OCI-LY3 (cell line): ENCODE results near the gene ADGRV1.

Source experiments
- H2AFZ ChIP-seq: fragments of 200-600, 300-600 bp; shearing (Covaris generic); 2 replicates; pipeline ENCODE4 v1.6.0; 2014; ENCODE audit warnings: antibody characterized with exemption, low read depth, low read length
- H3K27ac ChIP-seq: fragments of 200-600, 300-600 bp; sonication (generic); 2 replicates; pipeline ENCODE4 v1.5.1; 2014; ENCODE audit warnings: mild to moderate bottlenecking, low read length, moderate library complexity, mixed read lengths
- H3K27me3 ChIP-seq: fragments of 200-600, 300-600 bp; sonication (generic); 2 replicates; pipeline ENCODE4 v1.6.1; 2014; ENCODE audit warnings: low read depth, low read length, mixed read lengths
- H3K36me3 ChIP-seq: fragments of 200-600, 300-600 bp; sonication (generic); replicated peaks from 2 replicates; pipeline ENCODE3; 2014; ENCODE audit warnings: low read depth, low read length, mixed read lengths
- H3K4me1 ChIP-seq: fragments of 300-600, 200-600 bp; sonication (generic); 2 replicates; pipeline ENCODE4 v1.6.1; 2014; ENCODE audit warnings: low read length, mixed read lengths
- H3K4me2 ChIP-seq: fragments of 200-600, 300-600 bp; sonication (generic); 2 replicates; pipeline ENCODE4 v1.6.1; 2014; ENCODE audit warnings: low read length, mixed read lengths
- H3K4me3 ChIP-seq: fragments of 300-600, 200-600 bp; sonication (generic); 2 replicates; pipeline ENCODE4 v1.5.1; 2014; ENCODE audit warnings: antibody characterized with exemption, mild to moderate bottlenecking, low read length, moderate library complexity
- H3K79me2 ChIP-seq: fragments of 300-600, 200-600 bp; shearing (Covaris generic); 2 replicates; pipeline ENCODE4 v1.6.1; 2014; ENCODE audit warnings: mild to moderate bottlenecking, low read length, mixed read lengths
- H3K9ac ChIP-seq: fragments of 300-600, 200-600 bp; shearing (Covaris generic); 2 replicates; pipeline ENCODE4 v1.6.0; 2014; ENCODE audit warnings: mild to moderate bottlenecking, low read length, moderate library complexity
- H3K9me3 ChIP-seq: fragments of 200-600, 300-600 bp; shearing (Covaris generic); 2 replicates; pipeline ENCODE4 v1.6.1; 2014; ENCODE audit warnings: low read length, mixed read lengths; ENCODE audit not compliant: insufficient read depth
- H4K20me1 ChIP-seq: fragments of 200-600, 300-600 bp; sonication (generic); 2 replicates; pipeline ENCODE4 v1.6.1; 2016; ENCODE audit warnings: low read length, mixed read lengths; ENCODE audit not compliant: insufficient read depth
- CTCF ChIP-seq: fragments of 200-600, 300-600 bp; sonication (generic); IDR thresholded peaks from 2 replicates; pipeline ENCODE4 v1.5.1; 2014; ENCODE audit warnings: antibody characterized with exemption, low read length, low read depth
- EZH2phosphoT487 ChIP-seq: fragments of 200-600 bp; shearing (Covaris generic); IDR thresholded peaks from 2 replicates; pipeline ENCODE4 v1.6.1; 2018; ENCODE audit warnings: antibody characterized with exemption, mixed run types, low read depth

The ADGRV1 gene

GRCh38 chr5:91168859-91169258, 610.3 kb downstream of the ADGRV1 start:
- no peak overlapping the region for H3K4me3 ChIP-seq
- no peak overlapping the region for H3K27ac ChIP-seq
- TF ChIP-seq CTCF (no peak), EZH2phosphoT487 (no peak)
- no peak overlapping the region for H3K4me2 ChIP-seq
- H4K20me1 ChIP-seq = no peaks in the 10 kb centered on the region
- H3K9me3 ChIP-seq = no peaks in the 10 kb centered on the region
- H3K36me3 ChIP-seq = no peaks in the 10 kb centered on the region
- no peak overlapping the region for H3K9ac ChIP-seq
- no peak overlapping the region for H2AFZ ChIP-seq
- peaks cover 10% of the 10 kb centered on the region for H3K4me1 ChIP-seq
- H3K27me3 ChIP-seq = no peaks in the 10 kb centered on the region
- no peaks in the 10 kb centered on the region for H3K79me2 ChIP-seq

DNA sequence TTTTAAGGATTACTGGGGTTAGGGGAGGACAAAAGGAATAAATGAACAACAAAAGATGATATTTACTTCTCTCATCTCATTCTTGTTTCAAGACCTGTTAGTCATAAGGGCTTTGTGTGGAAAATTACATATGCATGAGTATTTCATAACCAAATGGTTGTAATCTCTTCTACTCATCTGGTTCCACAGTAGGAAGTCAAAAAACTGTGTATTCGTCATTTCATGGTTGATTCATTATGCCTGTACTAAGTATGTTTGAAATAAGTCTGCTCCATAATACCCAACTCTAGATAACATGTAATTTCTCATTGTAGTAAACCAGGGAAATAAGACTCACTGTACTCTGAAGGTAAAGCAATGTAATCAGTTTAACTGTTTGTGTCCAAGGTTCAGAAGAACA, 611.7 kb downstream of the ADGRV1 start:
- Histone ChIP-seq H3K27ac (no peak overlapping the region), H4K20me1 (no peaks in the 10 kb centered on the region), H3K9ac (no peak overlapping the region), H3K27me3 (no peaks in the 10 kb centered on the region), H3K9me3 (no peaks in the 10 kb centered on the region), H3K4me3 (no peak overlapping the region), H2AFZ (no peak overlapping the region), H3K4me2 (no peak overlapping the region), H3K79me2 (no peaks in the 10 kb centered on the region), H3K4me1 (no peaks in the 10 kb centered on the region), H3K36me3 (no peaks in the 10 kb centered on the region)
- TF ChIP-seq EZH2phosphoT487 (no peak), CTCF (no peak)

- Histone ChIP-seq H3K27me3 (no peaks in the 10 kb centered on the region), H3K27ac (no peak overlapping the region), H3K4me1 (no peaks in the 10 kb centered on the region), H3K79me2 (no peaks in the 10 kb centered on the region), H3K9ac (no peak overlapping the region), H2AFZ (no peak overlapping the region), H3K4me2 (no peak overlapping the region), H3K4me3 (no peak overlapping the region), H4K20me1 (no peaks in the 10 kb centered on the region), H3K9me3 (no peaks in the 10 kb centered on the region), H3K36me3 (no peaks in the 10 kb centered on the region)
- TF ChIP-seq CTCF = no peak
- no peak for TF ChIP-seq EZH2phosphoT487
Measured at GRCh38 chr5:91171322-91171721, 612.7 kb downstream of the ADGRV1 start.

DNA sequence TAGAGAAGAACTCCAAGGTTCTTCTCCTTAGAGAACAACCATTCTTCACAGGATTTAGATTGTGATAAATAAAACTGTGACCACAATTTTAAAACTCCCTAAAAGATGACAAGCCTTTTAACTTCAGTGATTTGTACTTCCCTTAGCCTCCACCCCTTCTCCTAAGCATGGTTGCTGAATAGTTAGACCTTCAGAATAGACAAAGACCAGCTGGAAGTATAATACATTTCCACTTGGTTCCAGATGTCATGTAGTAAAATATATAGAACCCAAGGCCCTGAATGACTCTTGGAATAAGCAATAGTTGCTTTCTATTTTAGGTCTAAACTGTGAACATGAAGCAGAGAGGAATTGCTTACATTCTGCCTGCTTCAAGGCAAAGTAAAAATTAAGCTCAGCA, 615.8 kb downstream of the ADGRV1 start:
- Histone ChIP-seq H3K36me3 (no peaks in the 10 kb centered on the region), H3K4me3 (no peak overlapping the region), H4K20me1 (no peaks in the 10 kb centered on the region), H3K9me3 (no peaks in the 10 kb centered on the region), H2AFZ (no peak overlapping the region), H3K27me3 (no peaks in the 10 kb centered on the region), H3K4me2 (no peak overlapping the region), H3K79me2 (no peaks in the 10 kb centered on the region), H3K27ac (no peak overlapping the region), H3K9ac (no peak overlapping the region), H3K4me1 (no peaks in the 10 kb centered on the region)
- TF ChIP-seq CTCF (no peak), EZH2phosphoT487 (no peak)
